Lung microvascular endothelial cell (primary cell): ENCODE results near the gene SREBF2. TPM values are rescaled to one million over a fixed set of nuclear protein-coding genes. Genes with fewer than 3 reads are reported as not detected.
"Not testable (repeated sequence)": the region's sequence is repeated elsewhere in the genome, so short reads cannot be mapped to it uniquely, and the experiment has no call there.

ENCODE experiments used
- DNase-seq, 2 donors: peaks; one replicate each; pipeline versions ENCODE4 v3.0.0 to v3.0.0-alpha.2; 2010; ENCODE audit warnings: low read depth in 2 of 2
- total RNA-seq: library from RNA; depleted of rRNA; stranded (reverse); fragments of >200 nt; gene quantifications from 2 replicates; pipeline ENCODE4 v1.2.1, GENCODE V29; 2014

SREBF2 gene
- total RNA-seq, 1 donor from 2014 or later = 47.2 TPM

DNA sequence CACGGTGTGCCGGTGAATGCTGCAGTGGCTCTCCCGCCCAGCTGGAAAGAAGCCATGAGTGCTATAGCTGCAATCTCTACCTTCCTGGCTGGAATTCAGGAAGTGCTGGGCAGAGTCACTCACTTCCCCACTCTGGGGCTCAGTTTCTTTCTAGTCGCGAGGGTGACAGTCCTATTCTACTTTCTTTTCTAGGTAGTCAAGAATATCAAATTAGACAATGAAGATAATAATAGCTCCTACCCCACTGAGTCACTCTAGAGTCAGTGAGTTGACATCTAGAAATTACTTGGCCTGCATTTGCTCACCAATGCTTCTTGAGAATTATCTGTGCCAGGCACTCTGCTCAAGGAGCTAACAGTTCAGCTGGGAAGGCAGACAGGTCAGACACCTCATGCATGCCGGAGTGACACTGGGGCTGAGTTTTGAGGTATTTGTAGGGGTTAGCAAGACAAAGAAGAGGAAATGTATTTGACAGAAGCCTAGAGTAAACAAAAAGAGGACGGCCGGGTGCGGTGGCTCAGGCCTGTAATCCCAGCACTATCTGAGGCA, 110.8 kb downstream of the SREBF2 start:
- DNase-seq = peak; percentile 46 to 59

GRCh38 chr22:41946629-41947423, 113.9 kb downstream of the SREBF2 start, which contains the start of gene CENPM:
Gene CENPM (minus strand): TSS chr22:41947152. CDS start chr22:41947076, 76 bp downstream.
- peak; percentile 94 to 95 for DNase-seq

DNA sequence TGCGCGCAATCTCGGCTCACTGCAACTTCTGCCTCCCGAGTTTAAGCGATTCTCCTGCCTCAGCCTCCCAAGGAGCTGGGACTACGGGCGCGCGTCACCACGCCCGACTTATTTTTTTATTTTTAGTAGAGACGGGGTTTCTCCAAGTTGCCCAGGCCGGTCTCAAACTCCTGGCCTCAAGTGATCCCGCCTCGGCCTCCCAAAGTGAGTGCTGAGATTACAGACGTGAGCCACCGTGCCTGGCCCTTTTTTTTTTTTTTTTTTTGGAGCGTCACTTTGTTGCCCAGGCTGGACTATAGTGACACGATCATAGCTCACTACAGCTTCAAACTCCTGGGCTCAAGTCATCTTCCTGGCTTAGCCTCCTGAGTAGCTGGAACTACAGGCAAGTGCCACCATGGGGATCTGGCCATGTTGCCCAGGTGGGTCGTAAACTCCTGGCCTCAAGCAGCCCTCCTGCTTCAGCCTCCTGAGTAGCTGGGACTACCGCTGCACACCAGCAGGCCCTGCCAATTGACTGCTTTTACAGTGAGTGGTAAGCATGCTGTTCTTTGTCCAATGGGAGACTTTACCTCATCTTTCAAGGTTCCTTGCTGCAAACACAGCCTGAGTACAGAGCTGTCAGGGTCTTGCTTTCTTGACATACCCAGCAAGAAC, 114.6 kb downstream of the SREBF2 start:
- DNase-seq = no peak

GRCh38 chr22:41948142-41948541, 115.2 kb downstream of the SREBF2 start:
- DNase-seq = no peak

GRCh38 chr22:41948928-41949296, 116.0 kb downstream of the SREBF2 start:
- not testable (repeated sequence) for DNase-seq

- no peak for DNase-seq
These were observed 116.5 kb downstream of the SREBF2 start for GRCh38 chr22:41949297-41949965.

GRCh38 chr22:41951898-41952474, 119.1 kb downstream of the SREBF2 start, which contains the start of gene SMIM45:
Gene SMIM45 (plus strand): TSS chr22:41952150.
- DNase-seq = no peak

GRCh38 chr22:41952713-41953112, 119.8 kb downstream of the SREBF2 start:
- no peak for DNase-seq

Other genes with a start within 250 kb of the SREBF2 start
- gene PMM1, start 243.3 kb upstream of the SREBF2 start, total RNA-seq = 2.2 and 2.6 TPM in 2 replicates
- gene DESI1, start 212.1 kb upstream of the SREBF2 start, total RNA-seq = 11.6 and 15.3 TPM in 2 replicates
- gene XRCC6, start 211.8 kb upstream of the SREBF2 start, total RNA-seq = 215 and 281 TPM in 2 replicates
- 58.0 and 77.6 TPM in 2 replicates for gene SNU13, start 144.2 kb upstream of the SREBF2 start, total RNA-seq
- 0.40 and 2.8 TPM in 2 replicates for gene MEI1, start 133.6 kb upstream of the SREBF2 start, total RNA-seq
- gene CCDC134, start 32.4 kb upstream of the SREBF2 start, total RNA-seq = 2.4 and 4.8 TPM in 2 replicates
- gene SHISA8, start 82.0 kb downstream of the SREBF2 start, total RNA-seq = not detected in 2 replicates
- under 0.01 TPM in 1 of 2 replicates, not detected in the other for gene TNFRSF13C, start 93.7 kb downstream of the SREBF2 start, total RNA-seq
- gene CENPM, start 114.0 kb downstream of the SREBF2 start, total RNA-seq = 5.4 and 15.9 TPM in 2 replicates
- gene SEPTIN3, start 136.3 kb downstream of the SREBF2 start, total RNA-seq = under 0.01 TPM in 2 replicates
- gene WBP2NL, start 165.7 kb downstream of the SREBF2 start, total RNA-seq = not detected in 2 replicates
- 12.3 and 19.0 TPM in 2 replicates for gene NAGA, start 237.7 kb downstream of the SREBF2 start, total RNA-seq
- 17.0 and 22.8 TPM in 2 replicates for gene PHETA2, start 241.1 kb downstream of the SREBF2 start, total RNA-seq
- 7.6 and 8.1 TPM in 2 replicates for gene SMDT1, start 246.6 kb downstream of the SREBF2 start, total RNA-seq